SK-MEL-5 (cell line): Measurements from ENCODE around the gene SND1. TPM values are rescaled to one million over a fixed set of nuclear protein-coding genes. Genes with fewer than 3 reads are reported as not detected.

Experiments
- DNase-seq: peaks from one replicate; pipeline ENCODE4 v3.0.0-alpha.2; 2016; ENCODE audit warnings: low read depth, low spot score
- in situ Hi-C: cut with HindIII; loops from 2 replicates; pipeline ENCODE4 v1.10.0; 2016; ENCODE audit warnings: low sequenced_read_pairs, high pct_unique_total_duplicates, low pct_unique_long_range_greater_than_20kb
- total RNA-seq: library from RNA; depleted of rRNA; stranded (reverse); fragments of >200 nt; shearing (Covaris generic); gene quantifications from 2 replicates; pipeline ENCODE4 v1.2.3, GENCODE V29; 2014

The SND1 gene
- total RNA-seq, 1 experiment from 2014 or later: 263 TPM

DNA sequence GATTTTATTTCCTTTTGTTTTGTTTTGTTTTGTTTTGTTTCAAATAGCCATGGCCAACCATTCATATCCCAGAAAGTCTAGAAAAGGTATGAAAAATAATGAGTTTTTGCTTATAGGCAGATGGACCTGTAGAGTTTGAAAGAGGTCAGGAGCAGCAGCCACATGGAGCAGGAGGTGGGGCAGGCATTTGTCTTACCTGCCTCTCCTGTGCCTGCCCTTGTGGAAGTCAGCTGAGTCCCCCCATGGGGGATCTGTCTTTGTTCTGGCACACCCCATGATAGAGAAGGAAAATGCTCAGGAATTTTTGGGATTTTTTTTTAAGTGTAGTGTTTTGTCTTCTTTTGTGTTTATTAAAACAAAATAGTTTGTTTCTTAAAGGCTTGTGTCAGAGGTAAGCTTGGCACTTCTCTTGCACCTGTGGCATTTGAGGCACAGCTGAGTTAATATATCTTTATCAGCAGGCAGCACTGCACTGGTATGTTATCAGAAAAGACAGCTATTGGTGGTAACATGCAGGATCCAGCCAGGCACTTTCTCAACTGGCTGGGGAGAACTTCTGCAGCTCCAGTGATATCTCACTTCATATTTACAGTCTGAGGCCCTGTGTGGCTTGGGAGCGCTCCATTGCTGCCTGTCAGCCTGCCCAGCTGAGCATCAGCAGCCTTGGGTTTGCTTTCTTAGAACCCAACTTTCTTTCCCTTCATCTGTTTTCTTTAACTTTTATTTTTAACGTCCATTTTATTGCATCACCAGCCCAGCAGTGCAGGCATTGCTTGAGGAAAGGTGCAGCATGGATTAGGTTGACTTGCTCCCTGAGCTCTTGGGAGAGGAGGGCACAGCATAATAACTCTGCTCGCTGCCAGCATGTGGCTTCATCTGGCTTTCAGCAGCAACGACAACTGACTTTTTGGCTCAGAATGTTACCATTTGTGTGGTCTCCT lies 334.9 kb downstream of the SND1 start:
- in situ Hi-C loops: no loop called here
- DNase-seq: no peak

GRCh38 chr7:127988751-127989150 lies 336.8 kb downstream of the SND1 start:
- in situ Hi-C loops: no loop called here
- no peak for DNase-seq

GRCh38 chr7:127993317-127993716 lies 341.3 kb downstream of the SND1 start:
- no peak for DNase-seq

DNA sequence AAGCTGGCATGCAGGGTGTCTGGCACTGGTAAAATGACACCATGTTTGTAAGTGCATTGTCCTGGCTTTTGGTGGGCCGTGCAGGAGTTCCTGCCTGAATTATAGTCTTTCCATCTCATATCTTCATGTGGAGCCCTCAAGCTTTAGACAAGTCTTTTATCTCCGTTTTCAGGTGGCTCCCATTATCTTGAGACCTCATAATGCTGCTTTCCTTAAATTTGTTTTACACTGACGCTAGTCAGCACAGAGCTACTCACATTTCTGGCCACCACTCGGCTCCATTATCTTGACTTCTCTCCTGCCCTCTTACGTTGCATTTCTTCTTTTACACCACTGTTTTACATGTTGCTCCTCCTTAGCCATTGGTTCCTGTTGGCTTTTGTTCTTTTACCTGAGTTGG lies 342.0 kb downstream of the SND1 start:
- no peak for DNase-seq
- in situ Hi-C loops: no loop called here

More at GRCh38 chr7:127993317-127993716, 341.3 kb downstream of the SND1 start:
- in situ Hi-C loops: no loop called here

DNA sequence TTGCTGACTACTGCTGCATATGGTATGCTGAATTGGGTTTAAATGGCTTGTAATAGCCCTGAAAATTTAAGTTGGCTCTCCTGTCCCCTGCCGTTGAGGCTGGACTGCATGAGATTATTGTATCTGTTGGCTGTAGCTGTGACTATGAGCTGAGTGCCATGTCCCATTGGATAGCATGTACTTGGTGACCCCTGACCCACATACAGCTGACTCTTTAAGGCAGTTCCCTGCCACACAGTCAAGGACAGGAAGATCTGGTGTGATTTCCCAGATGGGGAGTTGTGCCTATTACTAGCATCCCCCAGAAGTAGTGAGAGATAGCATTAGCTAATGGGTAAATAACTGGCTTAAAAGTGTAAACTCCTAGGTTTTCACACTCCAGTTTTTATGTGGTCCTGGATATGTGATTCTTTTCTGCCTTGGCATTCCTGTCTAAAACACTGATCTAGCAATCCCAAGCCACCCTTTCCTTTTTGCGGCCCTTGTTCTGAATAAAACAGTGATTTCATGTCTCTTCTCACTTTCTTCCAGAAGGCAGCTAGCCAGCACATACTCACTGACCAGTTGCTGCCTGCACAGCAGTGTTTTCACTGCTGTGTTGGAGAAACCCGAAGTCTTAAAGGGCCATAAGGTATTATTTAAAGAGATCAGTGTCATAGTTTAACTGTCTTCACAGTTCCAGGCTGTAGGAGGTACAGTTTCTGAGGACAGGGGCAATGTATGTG lies 343.3 kb downstream of the SND1 start:
- no peak for DNase-seq
- in situ Hi-C loops: no loop called here

DNA sequence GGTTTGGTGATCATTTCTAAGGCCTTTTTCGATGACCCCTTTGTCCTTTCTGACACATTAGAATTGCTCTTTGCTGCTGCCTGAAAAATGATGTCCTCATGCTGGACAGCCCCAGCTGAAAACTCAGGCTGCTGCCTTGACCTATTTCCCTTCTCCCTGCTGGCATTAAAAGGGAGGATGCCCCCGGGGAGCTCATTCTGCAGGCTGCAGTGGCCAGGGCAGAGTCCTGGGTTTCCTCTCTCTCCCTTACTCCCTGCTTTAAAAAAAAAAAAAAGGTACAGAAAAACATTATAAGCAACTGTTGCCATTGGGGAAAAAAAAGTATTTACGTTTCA lies 343.9 kb downstream of the SND1 start:
- DNase-seq: no peak
- in situ Hi-C loops: no loop called here

GRCh38 chr7:127996253-127997071 lies 344.5 kb downstream of the SND1 start:
- in situ Hi-C loops: no loop called here
- no peak for DNase-seq

GRCh38 chr7:127997226-127997922 lies 345.4 kb downstream of the SND1 start:
- no peak for DNase-seq
- in situ Hi-C loops: no loop called here

- DNase-seq: no peak
- in situ Hi-C loops: no loop called here
Observed at GRCh38 chr7:127998671-127999070, 346.7 kb downstream of the SND1 start.

GRCh38 chr7:128000048-128000447 lies 348.1 kb downstream of the SND1 start:
- no peak for DNase-seq
- in situ Hi-C loops: no loop called here

- DNase-seq: peak; percentile 91
- in situ Hi-C loops: no loop called here
Observed at GRCh38 chr7:128000854-128001265, 348.9 kb downstream of the SND1 start.

- DNase-seq: no peak
- in situ Hi-C loops: no loop called here
Observed at GRCh38 chr7:128003167-128003566, 351.2 kb downstream of the SND1 start.

DNA sequence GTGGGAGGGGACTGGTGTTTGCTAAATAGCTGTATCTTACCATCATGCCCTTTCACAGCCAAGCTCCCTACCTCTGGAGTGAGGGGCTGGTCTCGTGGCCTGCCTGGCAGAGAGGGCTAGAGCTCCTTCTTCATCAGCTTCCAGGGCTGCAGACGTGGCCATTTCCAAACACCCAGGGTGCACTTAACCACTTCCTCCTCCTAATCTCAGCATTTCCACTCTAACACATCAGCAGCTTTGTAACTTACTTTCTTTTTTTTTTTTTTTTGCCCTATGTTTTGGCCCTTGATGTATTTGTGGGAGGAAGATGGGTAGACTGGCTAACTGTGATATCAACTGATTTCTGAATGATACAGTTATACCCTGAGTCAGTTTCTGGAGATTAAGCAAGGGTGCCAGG lies 351.8 kb downstream of the SND1 start:
- in situ Hi-C loops: no loop called here
- peak; percentile 65 for DNase-seq

DNA sequence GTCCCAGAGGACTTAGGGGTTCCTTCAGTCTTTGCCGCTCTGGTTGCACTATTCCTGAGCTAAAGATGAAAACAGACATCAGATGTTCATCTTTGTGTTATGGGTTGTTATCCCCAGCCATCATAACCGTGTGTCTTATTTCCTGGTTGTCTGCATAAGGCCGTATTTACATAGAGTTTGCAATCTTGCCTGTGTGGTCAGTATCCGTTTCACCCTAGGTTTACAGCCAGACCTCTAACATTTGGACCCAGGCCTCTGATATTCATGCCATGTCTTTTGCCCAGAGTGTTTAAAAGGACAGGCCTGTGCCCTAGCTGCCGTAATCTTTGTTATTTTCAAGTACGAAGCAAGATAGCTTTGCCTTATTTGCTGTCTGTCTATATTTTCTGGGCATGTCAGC lies 352.6 kb downstream of the SND1 start:
- no peak for DNase-seq
- in situ Hi-C loops: no loop called here

- in situ Hi-C loops: no loop called here
- no peak for DNase-seq
Observed at GRCh38 chr7:128005117-128005516, 353.1 kb downstream of the SND1 start.

DNA sequence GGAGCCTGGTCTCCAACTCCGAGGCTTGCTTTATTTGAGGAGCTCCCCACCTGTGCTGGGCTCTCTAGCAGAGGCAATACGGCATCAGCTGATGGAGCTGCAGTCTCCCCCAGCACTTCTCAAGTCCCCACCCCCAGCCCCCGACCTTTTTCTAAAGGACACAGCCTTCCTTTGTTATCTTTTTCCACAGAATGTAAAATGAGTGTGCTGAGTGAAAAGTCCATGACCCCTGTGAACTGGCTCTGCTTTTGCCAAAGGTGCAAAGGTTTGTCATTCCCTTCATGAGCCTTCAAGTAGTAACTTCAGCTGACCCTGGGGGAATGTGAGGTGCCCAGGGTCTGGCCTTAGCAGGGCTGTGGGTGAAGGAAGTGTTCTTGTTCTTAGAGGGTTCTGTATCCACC lies 353.8 kb downstream of the SND1 start:
- DNase-seq: peak; percentile 27
- in situ Hi-C loops: no loop called here

DNA sequence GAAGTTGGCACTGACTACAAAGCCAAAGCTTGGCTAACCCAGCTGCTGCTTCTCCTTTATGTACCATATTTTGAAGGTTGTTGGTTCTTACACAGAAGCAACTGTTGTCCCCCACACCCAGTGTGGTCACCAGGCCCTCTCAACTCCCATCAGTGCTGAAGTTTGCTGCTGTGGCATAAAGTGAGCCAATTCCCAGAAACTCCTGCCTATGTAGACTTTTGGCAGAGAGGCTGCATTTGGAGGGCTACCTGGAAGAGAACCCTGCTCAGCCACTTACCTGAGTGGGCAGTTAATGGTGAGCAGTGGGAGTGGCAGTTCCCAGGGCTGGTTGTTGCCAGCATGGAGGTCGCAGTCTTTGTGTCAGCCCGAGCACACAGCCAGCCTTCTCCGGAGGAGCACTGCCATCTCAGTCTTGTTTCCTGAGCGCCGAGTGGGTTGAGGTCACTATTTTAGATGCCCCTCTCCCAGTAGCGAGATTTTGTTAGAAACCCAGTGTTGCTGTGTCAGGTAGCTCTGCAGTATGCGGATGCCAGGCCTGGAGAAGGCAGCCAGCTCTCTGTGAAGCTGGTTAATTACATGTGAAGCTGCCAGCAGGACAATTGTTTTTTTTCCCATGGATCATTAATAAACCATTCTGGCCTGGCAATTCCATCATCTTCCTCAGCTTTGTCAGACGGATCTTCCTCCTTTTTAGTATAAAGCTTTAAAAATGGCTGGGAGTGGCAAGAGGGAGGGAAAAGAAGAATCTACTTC lies 354.7 kb downstream of the SND1 start:
- in situ Hi-C loops: no loop called here
- DNase-seq: no peak
